ENCODE results near the gene HOXD10. TPM values are rescaled to one million over a fixed set of nuclear protein-coding genes. Genes with fewer than 3 reads are reported as not detected.

The HOXD10 gene
- total RNA-seq (ENCODE audit: low replicate concordance) = not detected in 2 replicates

GRCh38 chr2:176115883-176116813 is at the start of gene HOXD10:
TSS of gene HOXD10 (plus strand) at chr2:176116778. CDS start at chr2:176116834, 56 bp downstream.

DNA sequence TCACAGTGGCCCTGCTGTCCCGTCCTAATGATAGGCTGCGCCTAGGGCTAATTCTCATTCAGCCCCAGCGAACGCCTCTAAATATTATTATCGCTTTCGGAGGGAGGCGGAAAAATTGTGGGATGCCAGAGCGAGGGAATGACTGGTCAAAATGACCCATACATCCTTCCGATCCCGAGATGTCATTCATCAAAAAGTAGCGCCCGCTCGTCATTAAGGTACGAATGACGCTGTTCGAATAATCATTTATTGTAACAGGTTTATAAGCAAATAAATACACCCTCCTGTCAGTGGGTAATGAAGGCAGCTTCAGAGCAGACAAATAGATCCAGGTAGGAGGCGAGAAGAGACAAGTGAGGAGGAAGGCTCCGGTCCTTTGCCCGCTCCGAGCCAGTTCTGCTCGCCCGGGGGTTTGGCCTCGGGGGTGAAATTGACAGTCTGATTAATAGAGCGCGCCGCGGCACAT is 32.7 kb upstream of the HOXD10 start, which contains the start of gene EVX2:
TSS of gene EVX2 (minus strand) at position 167 of the 466 bp plus-strand sequence. CDS start 186 bp downstream, outside the sequence.

DNA sequence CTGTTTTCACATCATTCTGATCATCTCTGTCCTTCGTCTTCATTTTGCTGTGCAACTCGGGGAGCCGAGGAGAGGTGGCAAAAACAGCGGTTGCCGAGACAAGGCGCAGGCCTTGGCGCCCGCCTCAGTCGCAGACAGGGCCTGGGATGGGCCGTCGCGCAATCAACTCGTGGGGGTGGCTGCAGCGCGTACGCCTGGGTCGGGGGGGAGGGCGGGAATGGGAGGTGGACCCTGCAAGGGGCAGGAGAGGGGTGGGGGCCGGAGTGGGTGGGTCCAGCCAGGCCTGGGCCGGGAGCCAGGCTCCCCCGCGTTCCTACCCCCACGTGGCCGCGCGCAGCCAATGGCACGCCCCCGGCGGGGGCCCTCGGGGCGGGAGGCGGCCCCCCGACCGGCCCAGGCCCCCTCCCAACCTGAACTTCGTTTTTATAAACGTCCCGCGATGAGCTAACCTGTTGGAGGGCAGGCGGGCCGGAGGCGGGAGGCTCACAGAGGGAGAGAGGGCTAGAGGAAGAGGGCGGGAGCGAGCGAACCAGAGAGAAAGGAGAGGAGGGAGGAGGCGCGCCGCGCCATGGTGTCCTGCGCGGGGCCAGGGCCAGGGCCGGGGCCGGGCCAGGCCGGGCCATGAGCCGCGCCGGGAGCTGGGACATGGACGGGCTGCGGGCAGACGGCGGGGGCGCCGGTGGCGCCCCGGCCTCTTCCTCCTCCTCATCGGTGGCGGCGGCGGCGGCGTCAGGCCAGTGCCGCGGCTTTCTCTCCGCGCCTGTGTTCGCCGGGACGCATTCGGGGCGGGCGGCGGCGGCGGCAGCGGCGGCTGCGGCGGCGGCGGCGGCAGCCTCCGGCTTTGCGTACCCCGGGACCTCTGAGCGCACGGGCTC is 24.1 kb upstream of the HOXD10 start, which contains the start of gene HOXD13:
TSS of gene HOXD13 (plus strand) at position 452 of the 875 bp plus-strand sequence. CDS start at position 622, 170 bp downstream.

DNA sequence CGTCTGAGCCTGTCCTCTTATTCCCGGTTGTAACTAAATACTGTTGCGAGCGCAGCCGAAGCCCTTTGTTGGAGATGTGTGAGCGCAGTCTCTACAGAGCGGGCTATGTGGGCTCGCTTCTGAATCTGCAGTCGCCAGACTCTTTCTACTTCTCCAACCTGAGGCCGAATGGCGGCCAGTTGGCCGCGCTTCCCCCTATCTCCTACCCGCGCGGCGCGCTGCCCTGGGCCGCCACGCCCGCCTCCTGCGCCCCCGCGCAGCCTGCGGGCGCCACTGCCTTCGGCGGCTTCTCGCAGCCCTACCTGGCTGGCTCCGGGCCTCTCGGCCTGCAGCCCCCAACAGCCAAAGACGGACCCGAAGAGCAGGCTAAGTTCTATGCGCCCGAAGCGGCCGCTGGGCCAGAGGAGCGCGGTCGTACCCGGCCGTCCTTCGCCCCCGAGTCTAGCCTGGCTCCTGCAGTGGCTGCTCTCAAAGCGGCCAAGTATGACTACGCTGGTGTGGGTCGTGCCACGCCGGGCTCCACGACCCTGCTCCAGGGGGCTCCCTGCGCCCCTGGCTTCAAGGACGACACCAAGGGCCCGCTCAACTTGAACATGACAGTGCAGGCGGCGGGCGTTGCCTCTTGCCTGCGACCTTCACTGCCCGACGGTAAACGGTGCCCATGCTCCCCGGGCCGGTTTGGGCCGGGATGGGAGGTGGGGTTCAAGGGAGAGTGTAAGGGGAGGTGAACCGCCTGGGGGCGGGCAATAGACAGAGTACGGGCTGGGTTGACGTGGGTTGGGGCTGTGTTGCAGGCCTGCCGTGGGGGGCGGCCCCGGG is 16.6 kb upstream of the HOXD10 start, which contains the start of gene HOXD12:
TSS of gene HOXD12 (plus strand) at position 68 of the 819 bp plus-strand sequence. CDS start at position 75, 7 bp downstream.

DNA sequence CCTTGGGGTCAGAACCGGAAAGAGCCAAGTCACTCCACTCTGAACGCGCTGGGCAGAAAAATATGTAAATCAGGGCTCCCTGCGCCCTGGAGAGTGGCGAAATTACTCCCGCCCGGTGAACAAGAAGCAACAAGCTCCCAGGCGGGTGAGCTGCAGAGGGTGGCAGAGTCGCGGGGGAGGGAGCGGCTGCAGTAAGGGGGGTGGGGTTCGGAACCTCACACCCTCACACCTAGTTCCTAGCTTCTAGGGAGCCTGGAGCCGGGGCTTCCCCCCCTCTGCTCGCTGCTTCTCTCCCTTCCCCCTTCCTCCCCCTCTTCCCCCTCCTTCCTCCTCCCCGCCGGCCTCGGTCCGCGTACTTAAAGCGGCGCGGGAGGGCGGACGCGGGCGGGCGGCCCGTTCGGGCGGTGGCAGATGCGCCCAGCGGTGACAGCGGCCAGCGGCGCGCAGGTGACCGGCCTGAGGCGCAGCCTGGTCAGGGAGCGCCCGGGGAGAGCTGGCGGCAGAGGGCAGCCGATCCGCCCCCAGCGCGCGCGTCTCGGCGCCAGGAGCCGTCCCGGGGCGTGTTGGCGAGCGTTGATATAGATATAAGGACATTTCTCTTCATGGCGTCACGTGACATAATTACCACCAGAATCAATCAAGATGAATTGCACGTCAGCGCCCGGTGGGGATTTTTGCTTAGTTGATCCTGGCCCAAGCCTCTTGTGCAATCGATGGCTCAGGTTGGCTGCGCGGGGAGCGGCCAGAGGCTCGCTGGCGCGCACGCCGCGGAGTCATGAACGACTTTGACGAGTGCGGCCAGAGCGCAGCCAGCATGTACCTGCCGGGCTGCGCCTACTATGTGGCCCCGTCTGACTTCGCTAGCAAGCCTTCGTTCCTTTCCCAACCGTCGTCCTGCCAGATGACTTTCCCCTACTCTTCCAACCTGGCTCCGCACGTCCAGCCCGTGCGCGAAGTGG is 9.7 kb upstream of the HOXD10 start, which contains the start of gene HOXD11:
TSS of gene HOXD11 (plus strand) at position 700 of the 959 bp plus-strand sequence. CDS start at position 776, 76 bp downstream.

GRCh38 chr2:176122683-176123410 is 6.3 kb downstream of the HOXD10 start, which contains the start of gene HOXD9:
TSS of gene HOXD9 (plus strand) at chr2:176122719. CDS start at chr2:176122769, 50 bp downstream.

GRCh38 chr2:176128982-176129796 is 12.6 kb downstream of the HOXD10 start, which contains the start of gene HOXD8:
TSS of gene HOXD8 (plus strand) at chr2:176129705. CDS start at chr2:176130367, 662 bp downstream.

GRCh38 chr2:176151442-176152287 is 35.1 kb downstream of the HOXD10 start, which contains the start of gene HOXD4:
TSS of gene HOXD4 (plus strand) at chr2:176151550. CDS start at chr2:176151634, 84 bp downstream.

GRCh38 chr2:176156807-176157498 is 40.4 kb downstream of the HOXD10 start, which contains the start of gene HOXD3:
TSS of gene HOXD3 (plus strand) at chr2:176157307. CDS start at chr2:176169115, 11,808 bp downstream.

Other genes starting within 250 kb of the HOXD10 start
- 26.7 and 27.8 TPM in 2 replicates for gene LNPK, start 114.5 kb upstream of the HOXD10 start, total RNA-seq (ENCODE audit: low replicate concordance)
- not detected in 2 replicates for gene EVX2, start 32.8 kb upstream of the HOXD10 start, total RNA-seq (ENCODE audit: low replicate concordance)
- not detected in 2 replicates for gene HOXD13, start 24.1 kb upstream of the HOXD10 start, total RNA-seq (ENCODE audit: low replicate concordance)
- not detected in 2 replicates for gene HOXD12, start 17.0 kb upstream of the HOXD10 start, total RNA-seq (ENCODE audit: low replicate concordance)
- gene HOXD11, start 9.5 kb upstream of the HOXD10 start, total RNA-seq (ENCODE audit: low replicate concordance) = not detected in 2 replicates
- gene HOXD9, start 5.9 kb downstream of the HOXD10 start, total RNA-seq (ENCODE audit: low replicate concordance) = not detected in 2 replicates
- 0.23 and 1.9 TPM in 2 replicates for gene HOXD8, start 12.9 kb downstream of the HOXD10 start, total RNA-seq (ENCODE audit: low replicate concordance)
- 0.08 TPM in 1 of 2 replicates, not detected in the other for gene HOXD4, start 34.8 kb downstream of the HOXD10 start, total RNA-seq (ENCODE audit: low replicate concordance)
- gene HOXD3, start 40.5 kb downstream of the HOXD10 start, total RNA-seq (ENCODE audit: low replicate concordance) = 0.23 TPM in 1 of 2 replicates, not detected in the other
- gene HOXD1, start 71.9 kb downstream of the HOXD10 start, total RNA-seq (ENCODE audit: low replicate concordance) = not detected in 2 replicates
- gene MTX2, start 152.7 kb downstream of the HOXD10 start, total RNA-seq (ENCODE audit: low replicate concordance) = 15.2 and 23.5 TPM in 2 replicates